ENCODE data around the gene RICTOR. TPM values are rescaled to one million over a fixed set of nuclear protein-coding genes. Genes with fewer than 3 reads are reported as not detected.

Gene RICTOR
- total and polyA plus RNA-seq, 10 donors = 6.3 to 70.9 (median 58.5) TPM

DNA sequence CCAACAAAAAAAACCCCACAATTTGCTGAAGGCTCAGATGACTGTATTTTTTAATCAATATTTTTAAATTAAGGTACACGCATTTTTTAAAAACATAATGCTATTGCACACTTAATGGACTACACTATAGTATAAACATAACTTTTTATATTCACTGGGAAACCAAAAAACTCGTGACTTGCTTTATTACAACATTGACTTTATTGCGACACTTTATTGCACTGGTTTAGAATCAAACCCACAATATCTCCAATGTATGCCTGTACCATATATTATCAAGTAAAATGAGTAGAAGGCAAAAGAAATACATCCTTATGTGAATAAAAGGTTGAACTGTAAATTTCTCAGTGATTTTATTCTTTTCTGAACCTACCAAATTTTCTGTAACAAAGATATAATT lies 53.7 kb downstream of the RICTOR start:
- intact Hi-C loops (cut with DNase I; ENCODE audit: low total_unique reads) = no loop called here
- no peak for DNase-seq
- H3K4me1 ChIP-seq = peaks cover 0 to 75% (median 22%) of the 10 kb centered on the region in 6 donors
- peaks cover 0 to 38% (median 17%) of the 10 kb centered on the region in 6 donors for H3K36me3 ChIP-seq
- TF ChIP-seq POLR2AphosphoS5 (IDR thresholded peaks at IDR 0.05) (no peak), POLR2A (IDR thresholded peaks at IDR 0.05) (no peak)
- TF ChIP-seq, protein P1, sequence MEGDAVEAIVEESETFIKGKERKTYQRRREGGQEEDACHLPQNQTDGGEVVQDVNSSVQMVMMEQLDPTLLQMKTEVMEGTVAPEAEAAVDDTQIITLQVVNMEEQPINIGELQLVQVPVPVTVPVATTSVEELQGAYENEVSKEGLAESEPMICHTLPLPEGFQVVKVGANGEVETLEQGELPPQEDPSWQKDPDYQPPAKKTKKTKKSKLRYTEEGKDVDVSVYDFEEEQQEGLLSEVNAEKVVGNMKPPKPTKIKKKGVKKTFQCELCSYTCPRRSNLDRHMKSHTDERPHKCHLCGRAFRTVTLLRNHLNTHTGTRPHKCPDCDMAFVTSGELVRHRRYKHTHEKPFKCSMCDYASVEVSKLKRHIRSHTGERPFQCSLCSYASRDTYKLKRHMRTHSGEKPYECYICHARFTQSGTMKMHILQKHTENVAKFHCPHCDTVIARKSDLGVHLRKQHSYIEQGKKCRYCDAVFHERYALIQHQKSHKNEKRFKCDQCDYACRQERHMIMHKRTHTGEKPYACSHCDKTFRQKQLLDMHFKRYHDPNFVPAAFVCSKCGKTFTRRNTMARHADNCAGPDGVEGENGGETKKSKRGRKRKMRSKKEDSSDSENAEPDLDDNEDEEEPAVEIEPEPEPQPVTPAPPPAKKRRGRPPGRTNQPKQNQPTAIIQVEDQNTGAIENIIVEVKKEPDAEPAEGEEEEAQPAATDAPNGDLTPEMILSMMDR (IDR thresholded peaks at IDR 0.05 in 8 of 11, conservative IDR thresholded peaks at IDR 0.05 in 3 of 11) = no peak
- 63 to 90% (median 75%) methylated on average over 3 of the region's 3 CpGs for WGBS, 5 donors
- no peak overlapping the region for H3K27ac ChIP-seq
- no peaks in the 10 kb centered on the region for H3K27me3 ChIP-seq (replicated peaks in 1 of 7)
- H3K9me3 ChIP-seq = peaks cover 0 to 3% (median under 1%) of the 10 kb centered on the region in 8 donors
- no peak overlapping the region for H3K4me3 ChIP-seq

DNA sequence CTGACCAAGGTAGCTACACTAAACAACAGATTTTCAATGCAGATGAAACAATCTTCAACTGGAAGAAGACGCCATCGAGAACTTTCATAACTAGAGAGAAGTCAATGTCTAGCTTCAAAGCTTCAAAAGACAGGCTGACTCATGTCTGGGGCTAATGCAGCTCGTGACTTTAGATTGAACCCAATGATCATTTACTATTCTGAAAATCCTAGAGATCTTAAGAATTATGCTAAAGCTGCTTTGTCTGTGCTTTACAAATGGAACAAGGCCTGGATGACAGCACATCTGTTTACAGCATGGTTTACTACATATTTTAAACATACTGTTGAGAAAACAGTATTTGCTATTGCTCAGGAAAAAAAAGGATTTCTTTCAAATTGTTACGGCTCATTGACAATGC lies 54.9 kb downstream of the RICTOR start:
- WGBS, 5 donors = 92 to 96% (median 95%) methylated on average over 4 of the region's 4 CpGs
- TF ChIP-seq, protein P1 (IDR thresholded peaks at IDR 0.05 in 8 of 11, conservative IDR thresholded peaks at IDR 0.05 in 3 of 11) = no peak
- TF ChIP-seq POLR2AphosphoS5 (IDR thresholded peaks at IDR 0.05) = no peak
- no peak for TF ChIP-seq POLR2A (IDR thresholded peaks at IDR 0.05)
- Histone ChIP-seq H3K27ac (no peak overlapping the region), H3K36me3 (peaks cover 0 to 42% (median 17%) of the 10 kb centered on the region in 6 donors), H3K9me3 (no peaks in the 10 kb centered on the region), H3K4me1 (peaks cover 0 to 70% (median 19%) of the 10 kb centered on the region in 6 donors), H3K27me3 (replicated peaks in 1 of 7) (no peaks in the 10 kb centered on the region), H3K4me3 (no peak overlapping the region)
- no peak for DNase-seq
- intact Hi-C loops (cut with DNase I; ENCODE audit: low total_unique reads) = no loop called here

DNA sequence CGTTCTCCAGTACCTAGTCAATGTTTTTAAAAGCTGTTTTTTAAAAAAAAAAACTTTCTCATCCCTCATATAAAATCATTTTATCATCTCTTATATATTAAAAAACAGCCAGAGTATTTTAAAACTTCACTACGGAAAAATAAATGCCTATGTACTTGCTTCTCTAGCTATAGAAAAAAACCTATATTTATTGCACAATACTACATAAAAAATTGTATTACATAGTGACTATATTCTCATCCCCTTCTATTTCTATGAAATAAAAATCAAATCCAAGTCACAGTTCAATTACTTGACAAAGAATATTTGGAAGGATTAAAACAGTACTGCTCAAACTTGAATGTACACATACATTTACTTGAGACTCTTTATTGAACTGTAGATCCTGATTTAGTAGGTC lies 56.7 kb downstream of the RICTOR start:
- H3K36me3 ChIP-seq = peaks cover 0 to 58% (median 18%) of the 10 kb centered on the region in 6 donors
- no peak for DNase-seq
- H3K9me3 ChIP-seq = peaks cover 0 to 7% (median 5%) of the 10 kb centered on the region in 8 donors
- H3K27me3 ChIP-seq (replicated peaks in 1 of 7) = no peaks in the 10 kb centered on the region
- intact Hi-C loops (cut with DNase I; ENCODE audit: low total_unique reads) = no loop called here
- H3K4me1 ChIP-seq = peaks cover 0 to 53% (median 12%) of the 10 kb centered on the region in 6 donors
- H3K27ac ChIP-seq = no peak overlapping the region
- no peak for TF ChIP-seq POLR2AphosphoS5 (IDR thresholded peaks at IDR 0.05)
- TF ChIP-seq POLR2A (IDR thresholded peaks at IDR 0.05) = no peak
- TF ChIP-seq, protein P1 (IDR thresholded peaks at IDR 0.05 in 8 of 11, conservative IDR thresholded peaks at IDR 0.05 in 3 of 11) = no peak
- WGBS, 5 donors = 93 to 100% (median 97%) methylated on average over 2 of the region's 2 CpGs
- H3K4me3 ChIP-seq = no peak overlapping the region

DNA sequence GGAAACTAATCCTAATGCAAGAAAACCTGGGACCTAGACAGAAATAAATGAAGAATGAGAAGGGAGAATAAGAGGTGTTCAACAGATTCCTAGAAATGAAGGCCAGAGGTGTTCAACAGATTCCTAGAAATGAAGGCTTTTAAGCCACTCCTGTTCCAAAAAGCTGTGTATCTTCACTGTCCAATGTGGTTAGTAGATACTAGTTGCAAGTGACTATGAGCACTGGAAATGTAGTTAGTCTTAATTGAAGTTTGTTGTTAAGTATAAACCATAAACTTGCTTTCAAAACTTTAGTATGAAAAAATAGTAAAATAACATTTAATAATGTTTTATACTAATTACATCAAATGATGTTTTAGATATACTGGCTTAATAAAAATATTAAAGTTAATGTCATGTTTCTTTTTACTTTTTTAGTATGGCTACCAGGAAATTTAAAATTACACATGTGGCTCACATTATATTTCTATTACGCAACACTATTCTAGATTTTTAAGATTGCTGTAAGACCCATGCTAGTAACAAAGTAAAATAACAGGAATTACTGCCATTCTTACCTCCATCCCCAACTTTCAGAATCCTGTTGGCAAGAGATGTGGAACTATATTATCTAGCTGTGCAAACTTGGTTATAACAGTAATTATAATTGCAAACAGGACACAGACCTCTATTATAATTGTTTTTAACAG lies 57.5 kb downstream of the RICTOR start:
- TF ChIP-seq POLR2AphosphoS5 (IDR thresholded peaks at IDR 0.05) (no peak), POLR2A (IDR thresholded peaks at IDR 0.05) (no peak)
- TF ChIP-seq, protein P1 (IDR thresholded peaks at IDR 0.05 in 8 of 11, conservative IDR thresholded peaks at IDR 0.05 in 3 of 11) = no peak
- WGBS, 5 donors = 96 to 98% (median 96%) methylated on average over 1 of the region's 1 CpG
- H3K4me1 ChIP-seq = peaks cover 0 to 47% (median 10%) of the 10 kb centered on the region in 6 donors
- peaks cover 0 to 66% (median 23%) of the 10 kb centered on the region in 6 donors for H3K36me3 ChIP-seq
- no peak overlapping the region for H3K27ac ChIP-seq
- intact Hi-C loops (cut with DNase I; ENCODE audit: low total_unique reads) = no loop called here
- DNase-seq = no peak
- peaks cover 0 to 15% (median 13%) of the 10 kb centered on the region in 8 donors for H3K9me3 ChIP-seq
- no peak overlapping the region for H3K4me3 ChIP-seq
- no peaks in the 10 kb centered on the region for H3K27me3 ChIP-seq (replicated peaks in 1 of 7)

Measured in spleen (tissue), 11 donors.